ENCODE data around the gene SLC6A3.

SLC6A3 gene

GRCh38 chr5:1418238-1418920 is 26.9 kb downstream of the SLC6A3 start:
- no peak for DNase-seq

- no peak for DNase-seq
Measured at GRCh38 chr5:1417586-1418225, 27.5 kb downstream of the SLC6A3 start.

GRCh38 chr5:1416856-1417469 is 28.3 kb downstream of the SLC6A3 start:
- no peak for DNase-seq

- DNase-seq: no peak
Measured at GRCh38 chr5:1415626-1416360, 29.4 kb downstream of the SLC6A3 start.

- DNase-seq: no peak
Measured at GRCh38 chr5:1415059-1415425, 30.2 kb downstream of the SLC6A3 start.

GRCh38 chr5:1414311-1415058 is 30.8 kb downstream of the SLC6A3 start:
- no peak for DNase-seq

GRCh38 chr5:1413611-1414241 is 31.5 kb downstream of the SLC6A3 start:
- DNase-seq: no peak

- DNase-seq: no peak
Measured at GRCh38 chr5:1413211-1413610, 32.0 kb downstream of the SLC6A3 start.

- no peak for DNase-seq
Measured at GRCh38 chr5:1412621-1413020, 32.6 kb downstream of the SLC6A3 start.

- no peak for DNase-seq
Measured at GRCh38 chr5:1412163-1412562, 33.1 kb downstream of the SLC6A3 start.

GRCh38 chr5:1411099-1411498 is 34.1 kb downstream of the SLC6A3 start:
- DNase-seq: no peak

- DNase-seq: no peak
Measured at GRCh38 chr5:1410156-1411014, 34.9 kb downstream of the SLC6A3 start.

- no peak for DNase-seq
Measured at GRCh38 chr5:1409381-1410110, 35.7 kb downstream of the SLC6A3 start.

- DNase-seq: no peak
Measured at GRCh38 chr5:1406681-1407640, 38.3 kb downstream of the SLC6A3 start.

GRCh38 chr5:1405539-1406530 is 39.4 kb downstream of the SLC6A3 start:
- DNase-seq: no peak

GRCh38 chr5:1405121-1405520 is 40.1 kb downstream of the SLC6A3 start:
- no peak for DNase-seq

GRCh38 chr5:1404062-1404461 is 41.2 kb downstream of the SLC6A3 start:
- DNase-seq: no peak

GRCh38 chr5:1402611-1403255 is 42.5 kb downstream of the SLC6A3 start:
- DNase-seq: no peak
